ENCODE measurements around the gene CYB5RL. TPM values are rescaled to one million over a fixed set of nuclear protein-coding genes. Genes with fewer than 3 reads are reported as not detected.

Gene CYB5RL, protein sequence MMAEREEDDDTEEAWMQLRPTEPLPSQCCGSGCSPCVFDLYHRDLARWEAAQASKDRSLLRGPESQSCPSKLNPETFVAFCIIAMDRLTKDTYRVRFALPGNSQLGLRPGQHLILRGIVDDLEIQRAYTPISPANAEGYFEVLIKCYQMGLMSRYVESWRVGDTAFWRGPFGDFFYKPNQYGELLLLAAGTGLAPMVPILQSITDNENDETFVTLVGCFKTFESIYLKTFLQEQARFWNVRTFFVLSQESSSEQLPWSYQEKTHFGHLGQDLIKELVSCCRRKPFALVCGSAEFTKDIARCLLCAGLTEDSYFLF
- total RNA-seq (10 to 100 TPM in 3 of 5 donors, 1 to 10 TPM in 2; 5.7 to 11.5 (median 10.0) TPM), total RNA-seq (1.1 to 11.4 (median 4.6) reads per million in 29 experiments)
- total RNA-seq (2013), result 6.2 TPM

DNA sequence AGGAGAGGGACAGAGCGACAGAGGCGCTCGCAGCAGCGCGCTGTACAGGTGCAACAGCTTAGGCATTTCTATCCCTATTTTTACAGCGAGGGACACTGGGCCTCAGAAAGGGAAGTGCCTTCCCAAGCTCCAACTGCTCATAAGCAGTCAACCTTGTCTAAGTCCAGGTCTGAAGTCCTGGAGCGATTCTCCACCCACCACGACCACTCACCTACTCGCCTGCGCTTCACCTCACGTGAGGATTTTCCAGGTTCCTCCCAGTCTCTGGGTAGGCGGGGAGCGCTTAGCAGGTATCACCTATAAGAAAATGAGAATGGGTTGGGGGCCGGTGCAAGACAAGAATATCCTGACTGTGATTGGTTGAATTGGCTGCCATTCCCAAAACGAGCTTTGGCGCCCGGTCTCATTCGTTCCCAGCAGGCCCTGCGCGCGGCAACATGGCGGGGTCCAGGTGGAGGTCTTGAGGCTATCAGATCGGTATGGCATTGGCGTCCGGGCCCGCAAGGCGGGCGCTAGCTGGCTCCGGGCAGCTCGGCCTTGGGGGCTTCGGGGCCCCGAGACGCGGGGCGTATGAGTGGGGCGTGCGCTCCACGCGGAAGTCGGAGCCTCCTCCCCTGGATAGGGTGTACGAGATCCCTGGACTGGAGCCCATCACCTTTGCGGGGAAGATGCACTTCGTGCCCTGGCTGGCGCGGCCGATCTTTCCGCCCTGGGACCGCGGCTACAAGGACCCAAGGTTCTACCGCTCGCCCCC is at the start of gene CYB5RL, which contains the start of gene MRPL37:
TSS of gene CYB5RL (minus strand) at position 266 of the 754 bp plus-strand sequence. CDS start 4,414 bp downstream, outside the sequence.
TSS of gene MRPL37 (plus strand) at position 403 of the 754 bp plus-strand sequence. CDS start at position 480, 77 bp downstream.
- Mint-ChIP-seq H3K4me3 (peak within 1 kb of the TSS; percentile 88 to 92 (median 90)), H3K27me3 (no peaks in the 10 kb centered on the region), H3K9me3 (no peaks in the 10 kb centered on the region), H3K4me1 (peaks cover 30 to 41% (median 37%) of the 10 kb centered on the region in 3 donors), H3K27ac (peak within 1 kb of the TSS; percentile 72 to 91), H3K36me3 (peaks cover 9% of the 10 kb centered on the region)
- 0% methylated on average over 47 of the region's 51 CpGs for WGBS (ENCODE audit: insufficient coverage)
- CTCF ChIA-PET, result interaction anchor here in 1 of 2 donors (0.6 to 1.8 kb wide), 4 partner anchors 13 to 240 kb away, joined by 3 to 11 read pairs (median 4); no protein-coding TSS in a partner anchor
- peak within 1 kb of the TSS; percentile 8 for H3K27ac ChIP-seq (ENCODE audit: low read length)
- H3K27me3 ChIP-seq (replicated peaks in 1 of 2; ENCODE audit: control insufficient read depth in 2 of 2, extremely low read depth in 1 of 2, insufficient read depth in 2 of 2, low read length in 1 of 2), result no peaks in the 10 kb centered on the region
- ATAC-seq (replicated peaks in 1 of 4) (peak; percentile 98 to 99 (median 99)), DNase-seq (peak; percentile 73 to 96 (median 88))
- H3K4me3 ChIP-seq (ENCODE audit: control insufficient read depth in 1 of 2, extremely low read depth in 1 of 2, low read length in 1 of 2), result peak within 1 kb of the TSS; percentile 79 to 97
- H3K4me1 ChIP-seq (ENCODE audit: control insufficient read depth in 1 of 2, extremely low read depth in 1 of 2, insufficient read depth in 2 of 2, low read length in 2 of 2), result peaks cover 9 to 21% of the 10 kb centered on the region in 2 experiments
- no peaks in the 10 kb centered on the region for H3K9me3 ChIP-seq
- H3K36me3 ChIP-seq (ENCODE audit: control insufficient read depth in 2 of 2, extremely low read depth in 1 of 2, insufficient read depth in 1 of 2, low read length in 1 of 2), result peaks cover 0 to 16% of the 10 kb centered on the region in 2 donors
- POLR2A ChIA-PET, result interaction anchor here (0.5 to 0.6 kb wide), 2 partner anchors 147 to 287 kb away, joined by 3 read pairs; partner anchors contain the start of gene TMEM59 (in 1 of the 2)

GRCh38 chr1:54248966-54249365 is 49.1 kb upstream of the CYB5RL start:
- peaks cover 0 to 7% of the 10 kb centered on the region in 2 experiments for H3K4me1 ChIP-seq (ENCODE audit: control insufficient read depth in 1 of 2, extremely low read depth in 1 of 2, insufficient read depth in 2 of 2, low read length in 2 of 2)
- peaks cover 20% of the 10 kb centered on the region for H3K36me3 Mint-ChIP-seq
- no peaks in the 10 kb centered on the region for H3K9me3 ChIP-seq
- no peaks in the 10 kb centered on the region for H3K9me3 Mint-ChIP-seq
- no peaks in the 10 kb centered on the region for H3K27me3 Mint-ChIP-seq
- ATAC-seq (replicated peaks in 1 of 4) (no peak), DNase-seq (no peak)
- H3K27me3 ChIP-seq (replicated peaks in 1 of 2; ENCODE audit: control insufficient read depth in 2 of 2, extremely low read depth in 1 of 2, insufficient read depth in 2 of 2, low read length in 1 of 2), result no peaks in the 10 kb centered on the region
- H3K27ac ChIP-seq (ENCODE audit: low read length), result no peak overlapping the region
- no peak overlapping the region for H3K4me3 Mint-ChIP-seq
- H3K27ac Mint-ChIP-seq, result no peak overlapping the region
- POLR2A ChIA-PET, result no interaction called here
- H3K4me1 Mint-ChIP-seq, result peaks cover 0 to 2% (median 0%) of the 10 kb centered on the region in 3 donors
- CTCF ChIA-PET, result no interaction called here
- 94% methylated on average over 2 of the region's 4 CpGs for WGBS (ENCODE audit: insufficient coverage)
- peaks cover 22 to 66% of the 10 kb centered on the region in 2 donors for H3K36me3 ChIP-seq (ENCODE audit: control insufficient read depth in 2 of 2, extremely low read depth in 1 of 2, insufficient read depth in 1 of 2, low read length in 1 of 2)
- H3K4me3 ChIP-seq (ENCODE audit: control insufficient read depth in 1 of 2, extremely low read depth in 1 of 2, low read length in 1 of 2), result no peak overlapping the region

DNA sequence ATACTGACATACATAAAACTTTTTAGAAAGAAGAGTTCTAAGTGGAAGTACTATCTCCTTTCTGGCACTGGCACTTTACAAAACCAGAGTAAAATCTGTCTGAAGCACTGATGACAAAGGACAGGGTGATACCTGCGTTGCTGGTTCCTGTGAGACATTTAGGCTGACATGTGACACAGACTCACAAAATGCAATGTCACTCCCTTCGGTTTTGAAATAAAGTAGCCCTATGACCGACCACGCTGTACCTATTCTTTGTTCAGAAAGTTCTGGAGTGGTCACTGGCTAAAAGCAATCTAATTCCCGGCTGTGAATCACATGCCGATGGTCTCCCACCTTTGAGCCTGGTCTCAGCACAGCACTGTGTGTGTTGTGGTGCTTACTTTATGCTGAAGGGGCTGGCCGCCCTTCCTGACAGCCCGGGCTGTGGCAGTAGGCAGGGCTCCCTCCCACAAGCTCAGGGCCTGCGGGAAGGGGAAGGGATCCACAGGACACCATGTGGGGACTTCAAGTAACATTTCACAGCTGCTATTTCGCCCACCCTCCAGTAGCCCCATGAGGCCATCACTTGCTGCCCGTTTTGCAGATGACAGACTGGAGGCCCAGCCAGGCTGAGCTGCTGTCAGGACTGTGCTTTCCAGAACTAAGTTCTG is 48.2 kb upstream of the CYB5RL start:
- 94% methylated on average over 11 of the region's 11 CpGs for WGBS (ENCODE audit: insufficient coverage)
- ChIA-PET POLR2A (no interaction called here), CTCF (no interaction called here)
- Mint-ChIP-seq H3K27me3 (no peaks in the 10 kb centered on the region), H3K27ac (peak overlapping the region in 1 of 2 donors; percentile 11), H3K9me3 (no peaks in the 10 kb centered on the region), H3K4me1 (peaks cover 0 to 2% (median 0%) of the 10 kb centered on the region in 3 donors), H3K36me3 (peaks cover 22% of the 10 kb centered on the region), H3K4me3 (no peak overlapping the region)
- DNase-seq (no peak), ATAC-seq (replicated peaks in 1 of 4) (no peak)
- Histone ChIP-seq H3K36me3 (ENCODE audit: control insufficient read depth in 2 of 2, extremely low read depth in 1 of 2, insufficient read depth in 1 of 2, low read length in 1 of 2) (peaks cover 19 to 71% of the 10 kb centered on the region in 2 donors), H3K27me3 (replicated peaks in 1 of 2; ENCODE audit: control insufficient read depth in 2 of 2, extremely low read depth in 1 of 2, insufficient read depth in 2 of 2, low read length in 1 of 2) (no peaks in the 10 kb centered on the region), H3K9me3 (no peaks in the 10 kb centered on the region), H3K4me3 (ENCODE audit: control insufficient read depth in 1 of 2, extremely low read depth in 1 of 2, low read length in 1 of 2) (no peak overlapping the region), H3K27ac (ENCODE audit: low read length) (no peak overlapping the region), H3K4me1 (ENCODE audit: control insufficient read depth in 1 of 2, extremely low read depth in 1 of 2, insufficient read depth in 2 of 2, low read length in 2 of 2) (peaks cover 0 to 4% of the 10 kb centered on the region in 2 experiments)

DNA sequence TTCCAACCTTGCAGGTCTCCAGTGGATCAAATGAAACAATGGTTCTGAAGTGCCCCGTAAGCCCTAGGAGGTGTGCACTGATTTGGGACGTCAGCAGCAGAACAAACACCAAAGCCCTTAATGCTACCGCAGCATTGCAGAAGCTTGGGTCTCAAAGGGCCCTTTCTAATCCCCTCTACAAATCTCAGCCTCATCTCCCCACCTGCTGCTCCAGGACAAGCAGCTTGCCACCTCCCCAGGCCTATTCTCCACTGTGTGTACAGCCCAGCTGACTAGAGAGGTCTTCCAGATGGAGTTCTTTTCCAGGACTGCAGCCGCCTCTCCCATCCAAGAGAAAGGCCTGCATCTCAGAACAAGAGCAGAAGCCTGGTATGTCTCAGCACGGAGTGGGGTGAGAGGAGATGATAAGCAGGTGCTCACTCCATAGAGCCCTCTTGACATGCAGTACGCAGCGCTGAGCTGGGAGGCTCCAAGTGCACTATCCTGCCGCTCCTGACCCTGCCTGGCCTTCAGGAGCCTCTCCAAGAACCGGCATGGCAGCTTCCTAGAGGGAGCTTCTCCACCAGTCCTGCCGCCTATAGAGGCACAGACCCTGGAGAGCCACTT is 46.4 kb upstream of the CYB5RL start:
- WGBS (ENCODE audit: insufficient coverage), result 98% methylated on average over 9 of the region's 10 CpGs

DNA sequence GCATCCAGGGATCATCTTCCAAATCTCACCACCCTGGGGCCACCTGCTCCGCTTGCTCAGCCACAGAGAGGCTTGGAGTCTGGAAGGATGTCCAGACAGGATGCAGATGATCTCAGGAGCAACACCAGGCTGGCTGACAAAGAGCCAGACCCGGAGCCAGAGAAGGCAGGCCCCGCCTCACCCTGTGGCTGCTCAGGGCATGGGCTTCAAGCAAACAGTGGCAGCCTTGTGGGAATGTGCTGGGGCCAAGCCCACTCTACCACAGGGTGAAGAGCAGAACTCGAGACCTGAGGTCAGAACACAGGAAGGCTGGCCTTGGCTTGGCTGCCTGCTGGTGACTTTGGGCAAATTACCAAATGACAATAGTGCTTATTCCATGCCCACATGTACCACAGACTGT is 45.7 kb upstream of the CYB5RL start:
- ChIA-PET POLR2A (no interaction called here), CTCF (no interaction called here)
- Mint-ChIP-seq H3K4me1 (no peaks in the 10 kb centered on the region), H3K27ac (no peak overlapping the region), H3K9me3 (no peaks in the 10 kb centered on the region), H3K36me3 (peaks cover 21% of the 10 kb centered on the region), H3K4me3 (no peak overlapping the region), H3K27me3 (no peaks in the 10 kb centered on the region)
- H3K4me3 ChIP-seq (ENCODE audit: control insufficient read depth in 1 of 2, extremely low read depth in 1 of 2, low read length in 1 of 2), result no peak overlapping the region
- H3K36me3 ChIP-seq (ENCODE audit: control insufficient read depth in 2 of 2, extremely low read depth in 1 of 2, insufficient read depth in 1 of 2, low read length in 1 of 2), result peaks cover 9 to 68% of the 10 kb centered on the region in 2 donors
- H3K27me3 ChIP-seq (replicated peaks in 1 of 2; ENCODE audit: control insufficient read depth in 2 of 2, extremely low read depth in 1 of 2, insufficient read depth in 2 of 2, low read length in 1 of 2), result no peaks in the 10 kb centered on the region
- no peak overlapping the region for H3K27ac ChIP-seq (ENCODE audit: low read length)
- H3K9me3 ChIP-seq, result no peaks in the 10 kb centered on the region
- ATAC-seq (replicated peaks in 1 of 4) (no peak), DNase-seq (no peak)
- WGBS (ENCODE audit: insufficient coverage), result 88% methylated on average over 3 of the region's 4 CpGs
- H3K4me1 ChIP-seq (ENCODE audit: control insufficient read depth in 1 of 2, extremely low read depth in 1 of 2, insufficient read depth in 2 of 2, low read length in 2 of 2), result no peaks in the 10 kb centered on the region

More for the DNA sequence above, 46.4 kb upstream of the CYB5RL start:
- DNase-seq, result no peak
- peaks cover 15 to 69% of the 10 kb centered on the region in 2 donors for H3K36me3 ChIP-seq (ENCODE audit: control insufficient read depth in 2 of 2, extremely low read depth in 1 of 2, insufficient read depth in 1 of 2, low read length in 1 of 2)
- H3K27ac ChIP-seq (ENCODE audit: low read length), result no peak overlapping the region
- no peaks in the 10 kb centered on the region for H3K9me3 ChIP-seq
- H3K27ac Mint-ChIP-seq, result peak overlapping the region in 1 of 2 donors; percentile 61
- H3K9me3 Mint-ChIP-seq, result no peaks in the 10 kb centered on the region
- ChIA-PET CTCF (no interaction called here), POLR2A (no interaction called here)
- no peaks in the 10 kb centered on the region for H3K4me1 Mint-ChIP-seq
- no peak for ATAC-seq (replicated peaks in 1 of 4)
- no peak overlapping the region for H3K4me3 Mint-ChIP-seq
- H3K27me3 ChIP-seq (replicated peaks in 1 of 2; ENCODE audit: control insufficient read depth in 2 of 2, extremely low read depth in 1 of 2, insufficient read depth in 2 of 2, low read length in 1 of 2), result no peaks in the 10 kb centered on the region
- H3K4me1 ChIP-seq (ENCODE audit: control insufficient read depth in 1 of 2, extremely low read depth in 1 of 2, insufficient read depth in 2 of 2, low read length in 2 of 2), result no peaks in the 10 kb centered on the region
- no peak overlapping the region for H3K4me3 ChIP-seq (ENCODE audit: control insufficient read depth in 1 of 2, extremely low read depth in 1 of 2, low read length in 1 of 2)
- peaks cover 24% of the 10 kb centered on the region for H3K36me3 Mint-ChIP-seq
- no peaks in the 10 kb centered on the region for H3K27me3 Mint-ChIP-seq

- CTCF ChIA-PET, result no interaction called here
- no peaks in the 10 kb centered on the region for H3K4me1 ChIP-seq (ENCODE audit: control insufficient read depth in 1 of 2, extremely low read depth in 1 of 2, insufficient read depth in 2 of 2, low read length in 2 of 2)
- no peak overlapping the region for H3K4me3 Mint-ChIP-seq
- DNase-seq (no peak), ATAC-seq (replicated peaks in 1 of 4) (no peak)
- peaks cover 10 to 66% of the 10 kb centered on the region in 2 donors for H3K36me3 ChIP-seq (ENCODE audit: control insufficient read depth in 2 of 2, extremely low read depth in 1 of 2, insufficient read depth in 1 of 2, low read length in 1 of 2)
- no peaks in the 10 kb centered on the region for H3K9me3 Mint-ChIP-seq
- peaks cover 18% of the 10 kb centered on the region for H3K36me3 Mint-ChIP-seq
- no peak overlapping the region for H3K27ac Mint-ChIP-seq
- no peak overlapping the region for H3K4me3 ChIP-seq (ENCODE audit: control insufficient read depth in 1 of 2, extremely low read depth in 1 of 2, low read length in 1 of 2)
- no peak overlapping the region for H3K27ac ChIP-seq (ENCODE audit: low read length)
- H3K9me3 ChIP-seq, result no peaks in the 10 kb centered on the region
- POLR2A ChIA-PET, result no interaction called here
- H3K4me1 Mint-ChIP-seq, result no peaks in the 10 kb centered on the region
- H3K27me3 ChIP-seq (replicated peaks in 1 of 2; ENCODE audit: control insufficient read depth in 2 of 2, extremely low read depth in 1 of 2, insufficient read depth in 2 of 2, low read length in 1 of 2), result no peaks in the 10 kb centered on the region
- WGBS (ENCODE audit: insufficient coverage), result 96% methylated on average over 4 of the region's 7 CpGs
- no peaks in the 10 kb centered on the region for H3K27me3 Mint-ChIP-seq
Measured at GRCh38 chr1:54244655-54245054, 44.8 kb upstream of the CYB5RL start.

Measured in T-cell (primary cell).